NCI-H1417 (cell line): Measurements from ENCODE around the gene BAIAP3.

Source experiments
- DNase-seq, 3 experiments: peaks; one replicate each; lab custom pipeline; 2025; lab: John Stamatoyannopoulos, UW

Gene BAIAP3

DNA sequence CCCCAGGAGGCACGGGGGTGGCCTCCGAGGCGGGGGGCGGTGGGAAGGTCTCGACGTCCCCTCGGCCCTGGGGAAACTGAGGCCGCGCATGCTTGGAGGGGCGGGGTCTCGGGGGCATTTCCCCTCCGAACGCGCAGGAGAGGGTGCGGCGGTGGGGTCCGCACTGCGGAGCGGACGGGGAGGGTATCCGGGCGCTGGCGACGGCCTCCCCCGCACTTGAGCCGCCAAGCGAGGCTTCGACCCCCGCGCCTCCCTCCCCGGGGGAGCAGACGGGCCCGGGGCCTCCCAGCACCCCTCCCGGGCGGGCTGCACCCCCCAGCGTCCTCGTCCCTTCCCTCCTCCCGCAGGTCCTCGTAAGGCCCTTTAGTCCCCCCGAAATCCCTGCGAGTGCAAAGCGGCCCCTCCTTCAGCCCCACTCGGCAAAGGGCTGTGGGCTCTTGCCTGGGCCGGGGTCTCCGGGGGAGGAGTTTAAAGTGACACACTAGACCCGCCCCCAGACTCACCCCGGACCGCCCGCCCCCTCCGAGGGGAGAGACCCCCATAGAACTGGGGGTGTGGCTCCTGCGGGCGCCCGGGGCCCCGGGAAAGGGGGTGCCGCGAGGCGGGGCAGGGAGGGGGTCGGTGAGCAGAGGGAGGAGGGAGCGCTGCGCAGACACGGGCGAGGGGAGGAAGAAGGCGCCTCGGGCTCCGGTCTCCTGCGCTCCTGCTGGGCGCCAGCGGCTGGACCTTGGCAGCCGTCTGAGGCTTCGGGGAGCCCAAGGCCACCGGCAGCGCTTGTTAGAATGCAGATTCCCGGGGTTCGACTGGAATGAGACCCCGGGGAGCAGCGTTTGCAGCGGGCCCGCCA is 632 bp downstream of the BAIAP3 start:
- DNase-seq: peak in 1 of 3 experiments; percentile 37

DNA sequence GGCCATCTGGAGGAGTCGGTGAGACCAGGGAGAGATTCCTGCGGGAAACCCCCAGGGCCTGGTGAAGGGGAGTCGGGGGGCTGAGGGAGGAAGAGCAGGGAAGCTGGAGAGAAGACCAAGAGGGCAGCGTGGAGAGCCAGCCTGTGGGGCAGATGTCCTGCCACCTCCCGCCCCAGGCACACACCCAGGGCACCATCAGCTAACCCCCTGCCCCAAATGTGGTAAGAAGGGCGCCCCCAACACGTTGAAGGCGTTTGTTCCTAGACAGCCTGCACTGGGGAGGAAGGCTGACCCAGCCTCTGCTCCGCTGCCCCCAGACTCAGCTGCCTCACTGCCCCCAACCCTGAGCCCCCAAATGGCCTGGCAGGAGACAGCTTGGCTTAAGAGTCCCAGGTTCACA is 1.3 kb downstream of the BAIAP3 start:
- no peak for DNase-seq

DNA sequence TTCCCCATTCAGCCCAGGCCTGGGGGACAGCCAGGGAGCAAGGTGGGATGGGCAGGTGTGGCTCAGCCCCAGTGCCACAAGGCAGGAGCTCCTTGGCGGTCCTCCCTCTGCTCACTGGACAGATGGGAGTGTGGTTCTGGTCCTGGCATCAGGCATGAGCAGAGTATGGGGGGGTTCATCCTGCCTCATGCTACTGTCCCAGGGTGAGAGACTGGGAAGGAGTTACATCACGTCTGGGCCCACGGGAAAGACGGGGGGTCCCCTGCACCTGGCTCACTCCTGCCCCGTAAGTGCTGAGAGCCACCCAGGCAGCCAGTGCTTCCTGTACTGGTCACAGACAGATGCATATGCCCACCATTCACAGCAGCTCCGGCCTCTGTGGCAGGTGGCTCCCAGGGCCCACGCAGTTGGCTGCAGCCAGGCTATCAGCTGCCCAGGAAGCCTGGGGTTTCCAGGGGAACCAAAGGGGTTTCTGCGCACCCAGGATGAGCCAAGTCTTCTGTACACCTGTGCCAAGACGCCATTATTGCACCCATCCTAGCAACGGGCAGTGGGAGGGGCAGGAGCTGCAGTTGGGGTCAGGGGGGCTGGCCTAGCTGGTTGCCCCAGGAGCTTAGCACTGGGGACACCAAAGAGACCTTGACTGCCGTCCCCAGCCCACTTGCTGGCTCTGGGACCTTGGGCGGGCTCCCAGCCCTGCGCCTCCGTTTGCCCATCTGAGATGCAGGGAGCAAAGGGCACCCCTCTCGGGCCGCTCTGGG is 1.9 kb downstream of the BAIAP3 start:
- peak in 2 of 3 experiments; percentile 56 to 71 for DNase-seq

DNA sequence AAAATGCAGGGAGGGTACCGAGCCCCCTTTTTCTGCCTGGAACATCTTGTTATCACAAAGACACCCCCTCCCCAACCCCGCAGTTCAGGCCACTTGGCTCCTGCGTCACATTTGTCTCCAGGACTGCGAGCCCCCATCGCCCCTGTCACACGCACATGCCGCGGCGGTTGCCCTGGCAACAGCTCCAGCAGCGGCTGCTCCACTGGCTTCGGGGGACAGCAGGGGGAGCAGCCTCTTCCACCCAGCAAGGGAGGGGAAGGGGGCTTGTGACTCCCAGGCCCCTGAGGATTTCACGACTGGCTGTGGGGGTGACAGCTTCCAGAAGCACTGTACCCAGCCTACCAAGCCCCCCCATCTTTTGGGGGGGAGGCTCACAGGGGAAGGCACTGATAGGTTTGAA is 2.6 kb downstream of the BAIAP3 start:
- peak in 2 of 3 experiments; percentile 59 to 72 for DNase-seq

DNA sequence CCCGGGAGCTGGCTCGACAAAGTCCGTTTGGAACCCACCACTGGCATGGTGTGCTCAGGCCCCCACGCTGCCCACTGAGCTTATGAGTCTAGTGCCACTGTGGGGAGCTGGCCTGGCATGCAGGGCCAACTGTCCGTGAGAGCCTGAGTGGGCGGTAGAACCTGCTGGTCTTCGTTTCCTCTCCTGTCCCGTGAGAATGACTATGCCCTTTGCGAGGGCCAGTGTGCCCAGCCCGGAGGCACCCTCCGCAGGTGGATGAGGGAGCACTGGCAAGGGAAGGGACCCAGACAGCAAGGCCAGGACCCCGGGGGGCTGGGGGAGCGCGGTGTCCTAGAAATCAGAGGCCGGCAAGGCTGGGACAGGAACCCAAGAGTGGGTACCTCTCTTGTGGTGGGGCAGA is 3.2 kb downstream of the BAIAP3 start:
- no peak for DNase-seq

DNA sequence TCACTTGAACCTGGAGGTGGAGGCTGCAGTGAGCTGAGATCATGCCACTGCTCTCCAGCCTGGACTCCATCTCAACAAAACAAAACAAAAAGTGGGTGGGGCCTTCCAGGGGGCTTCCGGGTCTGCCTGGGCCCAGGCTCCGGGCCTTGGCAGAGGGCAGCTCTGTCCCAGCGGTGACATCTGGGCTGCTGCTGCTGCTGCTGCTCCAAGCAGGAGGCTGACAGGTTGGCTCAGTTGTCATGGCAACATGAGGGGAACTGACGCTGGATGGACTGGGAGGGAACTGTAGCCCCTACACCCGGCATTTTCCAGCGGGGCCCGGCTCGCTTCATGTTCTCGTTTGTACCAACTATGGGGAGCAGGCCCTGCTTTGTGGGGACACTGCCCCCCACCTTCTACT is 4.0 kb downstream of the BAIAP3 start:
- DNase-seq: peak in 1 of 3 experiments; percentile 37

DNA sequence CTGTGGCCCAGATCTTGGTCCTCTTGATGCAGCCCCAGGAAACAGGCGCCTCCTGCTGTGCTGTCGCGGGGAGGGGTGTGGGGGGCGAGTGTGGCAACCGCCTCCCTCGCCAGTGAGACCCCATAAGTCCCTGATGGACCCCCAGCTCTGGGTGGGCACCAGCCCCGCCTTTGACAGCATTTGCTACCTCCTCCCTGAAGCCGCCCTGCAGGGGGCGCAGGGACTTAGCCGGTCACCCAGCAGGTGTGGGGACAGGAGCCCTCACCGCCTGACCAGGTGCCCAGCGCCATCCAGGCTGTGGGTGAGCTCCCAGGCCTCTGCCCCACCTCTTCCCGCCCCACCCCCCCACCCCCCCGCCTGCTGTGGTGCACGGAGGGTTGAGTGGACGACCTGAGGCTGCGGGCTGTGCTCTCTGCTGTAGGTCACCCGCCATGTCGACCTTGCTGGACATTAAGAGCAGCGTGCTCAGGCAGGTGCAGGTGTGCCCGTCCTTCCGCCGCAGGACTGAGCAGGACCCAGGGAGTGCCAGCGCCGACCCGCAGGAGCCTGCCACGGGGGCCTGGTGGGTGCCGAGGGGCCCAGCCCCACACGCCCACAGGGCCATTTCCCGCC is 4.8 kb downstream of the BAIAP3 start:
- DNase-seq: peak; percentile 35 to 67 (median 41)

DNA sequence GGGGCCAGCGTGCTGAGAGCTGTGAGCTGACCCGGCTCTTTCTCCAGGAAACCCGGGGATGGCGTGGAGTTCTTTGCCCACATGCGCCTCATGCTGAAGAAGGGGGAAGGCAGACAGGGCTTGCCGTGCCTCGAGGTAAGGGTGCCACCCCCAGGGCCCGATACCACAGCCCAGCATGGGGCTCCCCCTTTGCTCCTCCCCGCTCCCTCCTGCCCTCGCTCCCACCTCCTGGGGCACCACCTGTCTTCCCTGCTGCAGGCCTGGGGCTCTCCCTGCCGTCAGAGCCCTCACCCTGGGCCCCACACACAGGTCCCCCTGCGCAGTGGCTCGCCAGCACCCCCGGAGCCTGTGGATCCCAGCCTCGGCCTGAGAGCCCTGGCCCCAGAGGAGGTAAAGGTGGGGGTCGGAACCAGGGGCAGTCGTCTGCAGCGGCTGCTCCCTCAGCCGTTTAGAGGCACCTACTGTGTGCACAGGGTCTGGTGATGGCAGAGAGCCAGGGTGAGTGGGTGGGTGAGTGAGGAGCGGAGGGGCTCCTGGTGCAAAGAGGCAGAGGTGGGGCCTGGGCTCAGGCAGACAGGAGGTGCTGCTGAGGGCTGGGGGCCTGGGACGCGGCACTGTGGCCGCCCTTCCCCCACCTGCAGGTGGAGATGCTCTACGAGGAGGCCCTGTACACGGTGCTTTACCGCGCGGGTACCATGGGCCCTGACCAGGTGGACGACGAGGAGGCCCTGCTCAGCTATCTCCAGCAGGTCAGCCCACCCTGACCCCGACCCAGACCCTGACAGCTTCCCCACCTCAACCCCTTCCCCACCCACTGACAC is 5.6 kb downstream of the BAIAP3 start:
- DNase-seq: no peak

DNA sequence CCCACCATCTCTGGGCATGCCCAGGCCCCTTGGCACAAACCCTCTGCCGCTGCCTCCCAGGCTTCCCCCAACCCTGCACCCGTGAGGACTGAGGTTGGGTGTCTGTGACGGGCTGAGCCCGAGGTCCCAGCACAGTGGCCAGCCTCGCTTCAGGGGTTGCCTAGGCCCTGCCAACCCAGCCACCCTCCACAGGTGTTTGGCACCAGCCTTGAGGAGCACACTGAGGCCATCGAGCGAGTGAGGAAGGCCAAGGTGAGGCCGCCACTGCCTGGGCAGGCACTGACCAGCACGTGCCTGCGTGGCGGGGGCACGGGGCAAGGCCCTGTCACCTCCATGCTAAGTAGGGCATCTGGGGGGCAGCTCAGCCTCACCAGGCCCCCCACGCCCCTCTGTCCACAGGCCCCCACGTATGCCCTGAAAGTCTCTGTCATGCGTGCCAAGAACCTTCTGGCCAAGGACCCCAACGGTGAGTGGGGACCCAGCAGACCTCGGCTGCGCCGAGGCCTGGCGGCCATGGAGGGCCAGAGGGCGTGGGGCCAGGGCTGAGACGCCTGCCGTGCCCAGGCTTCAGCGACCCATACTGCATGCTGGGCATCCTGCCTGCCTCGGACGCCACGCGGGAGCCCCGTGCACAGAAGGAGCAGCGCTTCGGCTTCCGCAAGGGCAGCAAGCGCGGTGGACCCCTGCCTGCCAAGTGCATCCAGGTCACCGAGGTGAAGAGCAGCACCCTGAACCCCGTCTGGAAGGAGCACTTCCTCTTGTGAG is 7.5 kb downstream of the BAIAP3 start:
- DNase-seq: no peak

DNA sequence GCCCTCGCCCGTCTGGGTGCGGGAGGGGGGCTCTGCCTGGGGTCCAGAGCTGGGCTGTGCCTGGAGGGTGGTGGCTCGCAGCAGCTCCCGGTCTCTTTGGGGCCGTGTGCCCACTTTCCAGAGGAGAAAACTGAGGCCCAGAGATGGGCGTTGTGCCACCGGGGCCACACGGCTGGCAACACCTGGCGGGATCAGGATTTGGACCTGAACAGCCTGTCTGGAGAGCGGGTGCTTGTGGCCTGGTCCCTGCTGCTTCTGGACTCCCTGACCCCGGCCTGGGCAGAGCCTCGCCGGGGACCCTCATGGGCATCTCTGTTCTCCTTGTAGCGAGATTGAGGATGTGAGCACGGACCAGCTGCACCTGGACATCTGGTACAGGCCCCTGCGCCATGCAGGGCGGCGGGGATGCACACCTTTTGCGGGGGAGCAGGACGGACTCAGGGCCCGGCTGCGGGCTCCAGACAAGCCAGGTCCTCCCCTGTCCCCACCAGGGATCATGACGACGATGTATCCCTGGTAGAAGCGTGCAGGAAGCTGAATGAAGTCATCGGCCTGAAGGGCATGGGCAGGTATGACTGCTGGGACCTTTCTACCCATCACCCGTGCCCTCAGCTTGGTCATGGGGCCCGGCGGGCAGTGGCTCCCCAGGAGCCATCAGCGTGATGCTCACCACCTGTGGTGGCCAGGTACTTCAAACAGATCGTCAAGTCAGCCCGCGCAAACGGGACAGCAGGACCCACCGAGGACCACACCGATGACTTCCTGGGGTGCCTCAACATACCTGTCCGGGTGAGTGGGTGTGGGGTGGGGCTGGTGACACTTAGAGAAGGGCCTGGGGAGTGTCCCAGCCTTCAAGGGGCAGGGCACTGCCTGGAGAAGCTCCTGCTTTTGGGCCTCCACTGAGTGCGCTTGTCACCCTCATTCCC is 8.3 kb downstream of the BAIAP3 start:
- DNase-seq: no peak

DNA sequence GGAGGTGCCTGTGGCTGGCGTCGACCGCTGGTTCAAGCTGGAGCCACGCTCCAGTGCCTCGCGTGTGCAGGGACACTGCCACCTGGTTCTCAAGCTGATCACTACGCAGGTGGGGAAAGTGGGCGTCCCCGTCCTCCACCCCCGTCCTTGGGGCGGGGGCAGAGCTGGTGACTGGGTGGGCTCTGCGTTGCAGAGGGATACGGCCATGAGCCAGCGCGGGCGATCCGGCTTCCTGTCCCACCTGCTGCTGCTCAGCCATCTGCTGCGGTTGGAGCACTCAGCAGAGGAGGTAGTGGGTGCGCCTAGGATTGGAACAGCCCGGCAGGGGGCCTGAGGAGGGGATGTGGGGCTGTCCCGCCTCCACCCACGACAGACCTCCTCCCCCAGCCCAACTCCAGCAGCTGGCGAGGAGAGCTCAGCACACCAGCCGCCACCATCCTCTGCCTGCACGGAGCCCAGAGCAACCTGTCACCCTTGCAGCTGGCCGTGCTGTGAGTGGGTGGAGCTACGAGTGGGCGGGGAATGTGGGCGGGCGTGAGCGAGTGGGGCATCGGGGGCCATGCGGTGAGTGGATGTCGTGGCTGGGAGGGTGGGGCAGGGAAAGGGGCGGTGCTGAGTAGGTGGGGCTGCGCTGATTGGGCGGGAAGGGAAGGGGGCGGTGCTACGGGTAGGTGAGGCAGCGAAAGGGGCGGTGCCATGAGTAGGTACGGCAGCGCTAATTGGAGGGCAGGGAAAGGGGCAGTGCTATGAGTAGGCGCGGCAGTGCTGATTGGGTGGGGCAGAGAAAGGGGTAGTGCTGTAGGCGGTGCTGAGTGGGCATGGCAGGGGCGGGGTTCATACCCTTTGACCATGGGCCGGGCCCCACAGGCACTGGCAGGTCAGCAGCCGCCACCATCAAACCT is 9.3 kb downstream of the BAIAP3 start:
- peak; percentile 93 to 99 (median 97) for DNase-seq

DNA sequence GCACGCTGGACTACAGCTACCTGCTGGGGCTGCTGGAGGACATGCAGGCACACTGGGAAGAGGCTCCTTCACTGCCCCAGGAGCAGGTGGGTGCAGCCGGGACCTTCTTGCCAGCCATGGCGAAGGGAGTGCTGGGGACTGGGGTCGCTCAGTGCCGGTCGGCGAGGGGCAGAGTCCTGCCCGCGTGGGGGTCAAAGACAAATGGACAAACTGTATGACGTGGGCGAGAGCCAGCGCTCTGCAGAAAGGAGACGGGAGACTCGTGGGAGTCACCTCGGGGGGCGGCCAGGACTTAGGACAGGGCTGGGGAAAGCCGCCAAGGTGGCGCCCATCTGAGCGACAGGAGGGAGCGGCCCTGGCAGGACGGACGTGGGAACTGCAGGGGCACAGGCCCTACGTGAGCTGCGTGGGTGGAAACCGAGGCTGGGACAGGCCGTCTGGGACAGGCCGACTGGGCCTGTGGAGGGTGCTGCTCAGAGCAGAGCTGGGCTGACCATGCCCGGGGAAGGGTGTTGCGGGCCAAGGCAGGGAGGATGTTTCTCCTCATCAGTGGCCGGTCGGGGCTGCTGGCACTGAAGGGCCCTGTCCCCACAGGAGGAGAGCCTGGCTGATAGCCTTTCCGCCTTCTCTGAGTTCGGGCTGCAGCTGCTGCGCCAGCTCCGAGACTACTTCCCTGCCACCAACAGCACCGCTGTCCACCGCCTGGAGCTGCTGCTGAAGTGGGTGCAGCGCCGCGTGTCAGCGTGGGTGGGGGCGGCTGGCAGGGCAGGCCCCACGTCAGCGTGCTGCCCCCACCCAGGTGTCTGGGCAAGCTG is 10.2 kb downstream of the BAIAP3 start:
- no peak for DNase-seq

DNA sequence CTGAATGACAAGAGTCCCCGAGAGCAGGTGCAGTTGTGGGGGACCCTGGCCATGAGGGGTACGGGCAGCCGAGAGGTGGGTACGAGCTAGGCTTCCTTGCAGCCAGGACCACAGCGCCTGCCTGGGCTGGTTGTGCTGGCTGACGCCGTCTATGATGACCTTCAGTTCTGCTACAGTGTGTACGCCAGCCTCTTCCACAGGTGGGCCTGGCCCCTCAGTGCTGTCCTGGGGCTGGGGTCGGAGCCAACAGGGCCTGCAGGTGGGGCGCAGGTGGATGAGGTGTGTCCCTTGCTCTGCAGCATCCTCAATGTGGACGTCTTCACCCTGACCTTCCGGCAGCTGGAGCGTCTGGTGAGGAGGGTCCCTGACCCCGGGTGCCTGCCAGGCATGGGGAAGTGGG is 11.1 kb downstream of the BAIAP3 start:
- no peak for DNase-seq

DNA sequence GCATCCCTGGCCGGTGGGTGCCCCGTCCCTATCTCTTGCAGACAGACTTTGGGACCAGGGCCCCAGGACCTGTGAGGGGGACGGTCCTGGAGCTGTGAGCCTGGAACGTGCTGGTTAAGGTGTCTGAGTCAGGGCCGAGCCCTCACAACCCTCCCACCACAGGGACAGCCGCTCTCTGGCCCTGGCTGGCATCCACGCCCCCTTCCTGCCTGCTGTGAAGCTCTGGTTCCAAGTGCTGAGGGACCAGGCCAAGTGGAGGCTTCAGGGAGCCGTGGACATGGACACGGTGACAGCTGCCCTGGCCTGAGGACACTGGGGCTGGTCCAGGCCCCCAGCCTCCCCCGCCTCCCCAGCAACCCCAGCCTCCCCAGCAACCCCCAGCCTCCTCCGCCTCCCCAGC is 11.6 kb downstream of the BAIAP3 start:
- DNase-seq: no peak

DNA sequence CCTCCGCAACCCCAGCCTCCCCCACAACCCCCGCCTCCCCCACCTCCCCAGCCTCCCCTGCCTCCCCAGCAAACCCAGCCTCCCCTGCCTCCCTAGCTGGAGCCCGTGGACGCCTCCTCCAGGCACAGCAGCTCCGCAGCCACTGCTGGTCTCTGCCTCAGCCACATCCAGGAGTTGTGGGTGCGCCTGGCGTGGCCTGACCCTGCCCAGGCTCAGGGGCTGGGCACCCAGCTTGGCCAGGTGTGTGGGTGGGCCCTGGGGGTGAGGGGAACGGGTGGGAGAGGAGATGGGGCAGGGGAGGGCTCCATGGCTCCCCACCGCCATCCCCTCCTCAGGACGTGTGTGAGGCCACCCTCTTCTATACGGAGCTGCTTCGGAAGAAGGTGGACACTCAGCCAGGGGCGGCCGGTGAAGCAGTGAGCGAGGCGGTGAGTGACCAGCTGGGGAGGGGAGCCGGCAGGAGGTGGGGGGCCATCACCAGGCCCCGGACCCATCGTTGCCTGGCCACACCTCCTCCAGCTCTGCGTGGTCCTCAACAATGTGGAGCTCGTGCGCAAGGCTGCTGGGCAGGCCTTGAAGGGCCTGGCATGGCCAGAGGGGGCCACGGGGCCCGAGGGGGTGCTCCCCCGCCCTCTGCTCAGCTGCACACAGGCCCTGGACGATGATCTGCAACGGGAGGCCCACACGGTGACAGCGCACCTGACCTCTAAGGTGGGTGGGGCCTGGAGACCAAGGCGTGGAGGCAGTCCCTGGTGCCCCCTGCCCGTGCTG is 12.4 kb downstream of the BAIAP3 start:
- no peak for DNase-seq

DNA sequence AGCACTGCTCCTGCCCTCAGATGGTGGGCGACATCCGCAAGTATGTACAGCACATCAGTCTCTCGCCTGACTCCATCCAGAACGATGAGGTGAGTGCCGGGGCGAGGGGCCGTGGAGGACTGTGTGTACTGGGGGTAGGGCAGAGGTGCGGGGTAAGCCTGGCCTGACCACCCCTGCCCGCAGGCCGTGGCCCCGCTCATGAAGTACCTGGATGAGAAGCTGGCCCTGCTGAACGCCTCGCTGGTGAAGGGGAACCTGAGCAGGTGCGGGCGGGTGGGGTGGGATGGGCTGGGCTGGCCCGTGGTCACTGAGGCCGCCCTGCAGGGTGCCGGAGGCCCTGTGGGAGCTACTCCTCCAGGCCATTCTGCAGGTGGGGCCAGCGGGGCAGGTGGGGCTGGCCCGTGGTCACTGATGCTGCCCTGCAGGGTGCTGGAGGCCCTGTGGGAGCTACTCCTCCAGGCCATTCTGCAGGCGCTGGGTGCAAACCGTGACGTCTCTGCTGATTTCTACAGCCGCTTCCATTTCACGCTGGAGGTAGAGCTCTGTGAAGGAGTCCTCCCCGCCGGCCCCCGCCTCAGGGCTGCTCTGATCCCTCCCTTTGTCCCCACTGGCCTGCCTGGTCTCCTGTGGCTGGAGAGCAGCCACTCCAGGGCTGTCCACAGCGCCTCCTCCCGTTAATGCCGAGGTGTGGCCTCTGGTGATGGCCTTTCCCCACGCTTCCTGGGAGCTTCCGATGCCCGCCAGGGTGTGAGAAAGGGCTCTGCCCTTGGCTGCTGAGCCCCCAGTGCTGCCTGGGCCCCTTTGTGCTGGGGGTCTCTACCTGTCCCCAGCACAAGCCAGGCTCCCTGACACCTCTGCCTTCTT is 13.2 kb downstream of the BAIAP3 start:
- DNase-seq: no peak
